Stimulated activated CD4-positive, alpha-beta T cell treated with anti-CD3 and anti-CD28 coated beads, TNF-alpha, amount 100 ng/mL, for 24 hours (primary cell): Measurements from ENCODE around the gene ERAL1.

ENCODE experiments used
- DNase-seq, 3 experiments: peaks; one replicate each; pipeline ENCODE4 v3.0.0-alpha.2; 2020; ENCODE audit warnings: low read depth in 3 of 3

Gene ERAL1

GRCh38 chr17:28879886-28880571 is 25.2 kb downstream of the ERAL1 start:
- no peak for DNase-seq

GRCh38 chr17:28880572-28880945 is 25.7 kb downstream of the ERAL1 start:
- DNase-seq, result no peak

DNA sequence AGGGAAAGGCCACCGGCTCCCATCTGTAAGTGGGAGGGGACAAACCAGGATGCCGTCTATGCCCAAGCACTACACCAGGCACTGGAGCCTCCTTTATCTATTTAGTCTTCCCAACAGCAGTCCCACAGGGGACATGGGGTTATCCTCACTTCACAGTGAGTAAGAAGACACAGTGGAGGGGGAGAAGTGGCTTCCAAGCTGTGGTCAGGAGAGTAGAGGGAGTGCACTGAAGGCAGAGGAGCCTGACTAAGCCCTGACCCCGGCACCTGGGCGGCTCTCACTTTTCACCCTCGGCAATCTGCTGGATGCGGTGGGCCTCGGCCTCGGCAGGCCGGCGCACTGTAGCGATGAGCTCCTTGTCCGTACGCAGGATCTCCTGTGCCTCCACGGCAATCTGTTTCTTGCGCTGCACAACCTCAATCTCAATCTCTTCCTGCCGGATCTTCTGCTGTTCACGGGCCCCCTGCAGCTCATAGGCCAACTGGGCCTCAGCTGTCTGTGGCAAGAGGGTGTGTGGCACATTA is 26.8 kb downstream of the ERAL1 start:
- DNase-seq, result no peak

- DNase-seq, result no peak
Observed at GRCh38 chr17:28882154-28882895, 27.5 kb downstream of the ERAL1 start.

GRCh38 chr17:28883967-28884702 is 29.3 kb downstream of the ERAL1 start:
- no peak for DNase-seq

DNA sequence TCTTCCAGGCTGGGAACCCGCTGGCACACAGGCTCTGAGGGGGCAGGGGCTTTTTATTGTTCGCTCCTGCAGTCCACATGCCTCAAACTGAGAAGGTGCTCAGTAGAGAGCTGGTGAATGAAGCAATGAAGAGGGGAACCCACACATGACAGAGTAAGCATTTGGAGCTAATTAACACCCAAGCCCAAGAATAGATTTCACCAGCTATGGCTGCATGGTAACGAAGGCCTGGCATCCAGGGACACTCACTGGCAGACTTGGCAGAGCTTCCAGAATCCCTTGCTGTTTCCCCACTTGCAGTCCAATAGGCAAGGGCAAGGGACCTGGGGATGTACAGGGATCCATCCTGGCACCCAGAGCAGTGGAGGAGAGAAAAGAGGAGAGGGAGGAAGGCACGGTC is 30.5 kb downstream of the ERAL1 start:
- DNase-seq, result no peak

DNA sequence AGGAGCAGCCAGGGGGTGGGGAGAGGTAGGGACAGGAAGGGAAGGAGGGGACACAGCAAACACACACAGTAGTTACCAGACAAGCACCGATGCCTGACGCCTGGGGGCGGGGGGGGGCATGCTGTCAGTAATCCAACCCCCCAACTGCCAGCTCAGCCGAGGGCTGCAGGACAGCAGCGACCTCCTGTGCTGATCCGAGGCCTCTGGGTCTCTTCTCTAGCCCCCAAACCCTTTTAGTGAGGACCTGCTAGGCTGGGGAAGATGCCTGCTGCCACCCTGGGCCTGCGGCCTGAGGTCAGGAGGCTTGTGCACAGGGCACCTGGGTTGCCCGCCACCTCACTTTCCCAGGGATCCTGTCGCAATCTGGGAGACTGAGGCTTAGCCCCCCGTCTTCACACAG is 31.1 kb downstream of the ERAL1 start:
- DNase-seq, result no peak

- no peak for DNase-seq
Observed at GRCh38 chr17:28887871-28888471, 33.2 kb downstream of the ERAL1 start.

DNA sequence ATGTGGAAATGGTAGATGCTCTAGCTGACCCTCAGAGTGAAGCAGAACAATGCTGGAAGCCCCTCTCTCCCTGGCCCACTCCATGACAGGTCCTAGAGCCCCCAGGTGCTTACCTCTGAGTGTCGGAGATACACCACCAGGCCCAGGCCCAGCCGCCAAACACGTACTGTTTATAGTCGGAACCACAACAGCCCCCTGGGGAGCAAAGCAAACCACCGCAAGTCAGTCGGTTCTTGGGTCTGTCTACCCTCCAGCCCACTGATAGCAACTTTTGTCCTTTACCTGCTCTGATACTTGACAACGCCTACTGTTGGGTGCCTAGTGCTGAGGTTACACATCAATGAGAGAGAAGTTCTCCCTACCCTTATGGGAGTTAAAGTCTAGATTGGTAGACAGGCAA is 34.0 kb downstream of the ERAL1 start:
- no peak for DNase-seq

DNA sequence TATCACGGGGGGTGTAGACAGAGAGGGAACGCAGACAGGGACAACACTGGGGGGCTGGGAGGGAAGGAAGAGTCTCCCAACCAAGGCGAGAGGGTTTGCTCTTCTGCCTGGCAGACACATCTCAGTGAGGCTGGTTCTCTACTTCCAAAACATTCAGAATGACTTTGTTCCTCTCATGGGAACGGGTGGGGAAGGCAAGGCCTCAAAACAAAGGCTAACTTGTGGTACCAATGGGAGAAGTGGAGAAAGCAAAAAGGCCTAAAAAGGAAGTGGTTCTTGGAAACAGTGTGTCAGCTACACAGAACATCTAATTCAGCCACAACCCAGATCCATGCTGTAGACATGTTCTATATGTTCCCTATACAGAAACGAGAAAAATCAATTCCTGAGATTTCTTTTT is 35.2 kb downstream of the ERAL1 start:
- DNase-seq, result no peak

GRCh38 chr17:28891201-28891600 is 36.4 kb downstream of the ERAL1 start:
- DNase-seq, result no peak

DNA sequence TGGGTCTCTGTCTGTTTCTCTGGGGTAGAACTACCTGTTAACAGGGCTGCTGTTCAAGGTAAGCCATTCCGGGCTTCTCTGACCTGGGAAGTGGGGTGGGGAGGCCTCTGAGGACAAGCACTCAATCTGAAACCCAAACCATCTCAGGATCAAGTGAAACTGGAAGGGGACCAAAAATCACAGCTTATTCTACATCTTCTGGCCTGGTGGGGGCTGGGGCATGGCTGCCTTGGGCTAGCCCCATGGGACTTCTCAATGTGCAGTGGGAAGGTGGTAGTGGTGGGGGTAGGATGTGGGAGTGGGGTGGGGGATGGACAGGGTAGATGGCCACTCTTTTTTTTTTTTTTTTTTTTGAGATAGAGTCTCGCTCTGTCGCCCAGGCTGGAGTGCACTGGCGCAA is 37.2 kb downstream of the ERAL1 start:
- DNase-seq, result no peak

- peak in 1 of 3 experiments; percentile 33 for DNase-seq
Observed at GRCh38 chr17:28893248-28894183, 38.7 kb downstream of the ERAL1 start.

GRCh38 chr17:28895794-28896447 is 41.1 kb downstream of the ERAL1 start:
- no peak for DNase-seq

DNA sequence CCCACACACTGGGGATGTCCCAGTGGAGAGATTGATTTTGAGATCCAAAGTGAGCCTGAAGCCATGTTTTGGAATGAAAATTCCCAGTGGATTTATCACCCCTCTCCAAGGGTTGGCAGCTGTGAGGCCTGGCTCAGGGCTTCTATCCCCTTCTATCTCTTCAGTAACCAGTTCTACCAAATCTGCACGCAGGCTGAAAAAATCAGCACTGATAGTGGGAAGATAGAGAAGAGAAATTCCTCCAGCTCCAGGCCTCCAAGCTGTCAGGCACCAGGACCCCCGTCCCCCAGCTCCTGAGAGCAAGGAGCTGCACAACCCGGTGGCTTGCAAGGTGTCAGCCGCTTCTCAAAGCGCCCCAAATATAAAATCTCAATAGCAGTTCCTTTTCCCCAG is 41.7 kb downstream of the ERAL1 start:
- no peak for DNase-seq

DNA sequence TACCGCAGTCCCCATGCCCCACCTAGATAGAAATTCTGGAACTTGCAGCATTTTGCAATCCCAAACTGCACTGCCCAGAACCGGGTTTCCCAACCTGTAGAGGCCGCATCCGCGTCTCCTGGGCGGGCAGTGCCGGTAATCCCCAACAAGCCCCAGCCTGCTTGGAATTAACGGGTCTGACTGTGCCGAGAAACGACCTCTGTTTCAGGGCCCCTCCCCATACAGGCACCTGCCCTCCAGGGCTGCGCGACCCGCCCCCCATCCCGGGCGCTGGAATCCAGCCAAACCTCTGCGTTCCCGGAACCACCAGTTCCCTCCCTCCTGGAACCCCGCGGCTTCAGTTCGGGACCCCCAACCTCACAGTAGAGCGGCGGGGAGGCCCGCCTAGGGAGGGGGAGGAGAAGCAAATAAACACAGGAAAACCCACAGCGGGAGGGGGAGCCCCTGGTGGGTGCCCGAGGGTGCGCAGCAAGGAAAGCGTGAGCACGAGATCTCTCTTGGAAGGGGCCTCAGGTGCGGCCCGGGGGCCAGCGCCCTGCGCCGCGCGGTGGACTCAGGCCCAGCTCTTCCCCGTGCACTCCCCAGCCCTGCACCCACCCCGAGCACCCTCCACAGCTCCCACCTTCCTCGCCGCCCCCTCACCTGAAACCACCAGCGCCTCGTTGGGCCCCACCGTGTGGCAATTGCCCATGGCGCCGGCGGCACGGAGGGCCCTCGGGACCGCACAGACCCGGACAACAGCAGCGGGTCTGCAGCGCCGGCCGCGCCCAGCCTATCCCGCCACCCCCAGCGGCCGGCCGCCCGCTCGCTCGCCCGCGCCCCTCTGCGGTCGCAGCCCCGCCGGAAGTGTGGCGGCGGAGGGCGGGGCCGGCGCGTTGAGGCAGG is 42.3 kb downstream of the ERAL1 start, which contains the start of gene FLOT2:
TSS of gene FLOT2 (minus strand) at position 850 of the 885 bp plus-strand sequence. CDS start at position 691, 159 bp downstream.
- peak; percentile 49 to 61 (median 61) for DNase-seq

DNA sequence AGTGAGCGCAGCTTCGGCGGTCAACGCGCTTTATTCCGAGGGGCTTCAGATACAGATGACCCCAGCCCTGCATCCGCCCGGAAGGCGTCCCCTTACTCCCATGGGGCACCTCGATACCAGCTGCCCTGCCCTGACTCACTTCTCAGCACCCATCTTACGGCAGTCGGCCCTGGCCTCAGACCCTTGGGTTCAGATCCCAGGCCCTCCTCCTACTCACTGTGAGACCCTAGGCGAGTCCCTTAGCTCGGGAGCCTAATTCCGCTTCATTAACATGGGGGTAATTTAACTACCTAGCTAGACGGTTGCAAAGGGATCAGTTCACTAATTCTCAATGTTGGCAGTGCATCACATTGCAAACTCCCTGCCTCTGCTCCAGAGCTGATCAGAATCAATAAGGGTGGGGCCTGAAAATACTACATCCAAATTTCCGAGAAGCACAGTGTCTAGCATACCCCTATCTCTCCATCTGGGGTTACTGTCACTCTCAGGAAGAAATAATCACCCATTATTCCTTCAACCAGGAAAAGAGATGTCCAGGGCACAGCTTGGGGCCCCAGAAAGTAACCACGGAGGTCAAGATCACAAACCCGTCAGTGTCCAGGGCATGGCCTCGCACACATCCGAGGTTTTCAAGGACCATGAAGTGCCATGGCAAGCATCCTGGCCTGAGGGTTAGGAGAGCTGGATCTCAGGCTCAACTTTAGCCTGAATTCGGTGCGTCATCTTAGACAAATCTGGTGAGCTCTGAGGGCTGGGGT is 43.1 kb downstream of the ERAL1 start:
- DNase-seq, result peak in 1 of 3 experiments; percentile 4

DNA sequence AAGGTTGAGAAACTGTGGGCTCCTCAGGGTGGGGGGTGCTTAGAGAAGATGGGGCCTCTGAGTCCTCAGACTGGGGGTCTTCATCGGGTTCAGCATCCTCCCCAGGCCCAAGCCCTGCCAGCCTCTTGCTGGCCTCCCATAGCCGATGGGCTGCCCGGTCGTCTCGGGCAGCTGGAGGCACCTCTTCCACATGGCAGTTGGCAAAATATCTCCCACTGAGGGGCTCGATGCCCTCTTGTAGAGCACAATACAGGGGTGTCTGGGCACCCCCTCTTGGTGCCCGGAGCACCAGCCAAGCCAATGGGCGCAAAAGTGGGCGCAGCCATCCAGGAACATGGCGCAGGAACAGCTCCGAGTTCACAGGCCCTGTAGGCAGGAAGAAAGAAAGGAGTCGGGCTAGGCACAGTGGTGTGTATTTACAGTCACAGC is 43.7 kb downstream of the ERAL1 start:
- DNase-seq, result no peak
